GM21723 (cell line): Measurements from ENCODE around the gene NBPF3.
"Not testable (repeated sequence)": the region's sequence is repeated elsewhere in the genome, so short reads cannot be mapped to it uniquely, and the experiment has no call there.

ENCODE experiments used
- ATAC-seq: cut with Tn5 transposase; IDR thresholded peaks from one replicate; pipeline ENCODE4 v1.9.1; 2021; ENCODE audit warnings: mild to moderate bottlenecking, moderate library complexity; ENCODE audit not compliant: unreplicated experiment

The NBPF3 gene

GRCh38 chr1:21517660-21518480, 77.9 kb downstream of the NBPF3 start:
- ATAC-seq = no peak

- no peak for ATAC-seq
These were observed 79.0 kb downstream of the NBPF3 start for GRCh38 chr1:21518774-21519455.

GRCh38 chr1:21519486-21520070, 79.6 kb downstream of the NBPF3 start:
- not testable (repeated sequence) for ATAC-seq

GRCh38 chr1:21520899-21521716, 81.2 kb downstream of the NBPF3 start:
- no peak for ATAC-seq

- ATAC-seq = no peak
These were observed 81.8 kb downstream of the NBPF3 start for GRCh38 chr1:21521717-21522060.

- no peak for ATAC-seq
These were observed 82.6 kb downstream of the NBPF3 start for GRCh38 chr1:21522525-21523038.

GRCh38 chr1:21523297-21523813, 83.4 kb downstream of the NBPF3 start:
- no peak for ATAC-seq

- no peak for ATAC-seq
These were observed 84.3 kb downstream of the NBPF3 start for GRCh38 chr1:21524220-21524619.

GRCh38 chr1:21524686-21525339, 84.9 kb downstream of the NBPF3 start:
- no peak for ATAC-seq

GRCh38 chr1:21525340-21525717, 85.4 kb downstream of the NBPF3 start:
- ATAC-seq = no peak

- ATAC-seq = no peak
These were observed 86.5 kb downstream of the NBPF3 start for GRCh38 chr1:21526441-21526840.

GRCh38 chr1:21530368-21531016, 90.6 kb downstream of the NBPF3 start:
- no peak for ATAC-seq

- ATAC-seq = no peak
These were observed 91.3 kb downstream of the NBPF3 start for GRCh38 chr1:21531241-21531640.

GRCh38 chr1:21532496-21532895, 92.6 kb downstream of the NBPF3 start:
- no peak for ATAC-seq

GRCh38 chr1:21532992-21533534, 93.1 kb downstream of the NBPF3 start:
- ATAC-seq = no peak

GRCh38 chr1:21534146-21534545, 94.2 kb downstream of the NBPF3 start:
- no peak for ATAC-seq
